Loucy (cell line): Measurements from ENCODE around the gene NOTO.

Source experiments
- EZH2phosphoT487 ChIP-seq: fragments of 200-600 bp; IDR thresholded peaks from 2 replicates; pipeline ENCODE4 v1.6.1; 2018; ENCODE audit warnings: antibody characterized with exemption, mild to moderate bottlenecking, moderate library complexity, borderline replicate concordance
- TF ChIP-seq, protein P1 (sequence below): fragments of 200-600 bp; sonication (generic); conservative IDR thresholded peaks from 2 replicates; pipeline ENCODE4 v1.5.1; 2014; ENCODE audit warnings: mild to moderate bottlenecking, antibody characterized with exemption, low read length

GRCh38 chr2:73205611-73206010 lies 3.2 kb downstream of the NOTO start:
- TF ChIP-seq, protein P1, sequence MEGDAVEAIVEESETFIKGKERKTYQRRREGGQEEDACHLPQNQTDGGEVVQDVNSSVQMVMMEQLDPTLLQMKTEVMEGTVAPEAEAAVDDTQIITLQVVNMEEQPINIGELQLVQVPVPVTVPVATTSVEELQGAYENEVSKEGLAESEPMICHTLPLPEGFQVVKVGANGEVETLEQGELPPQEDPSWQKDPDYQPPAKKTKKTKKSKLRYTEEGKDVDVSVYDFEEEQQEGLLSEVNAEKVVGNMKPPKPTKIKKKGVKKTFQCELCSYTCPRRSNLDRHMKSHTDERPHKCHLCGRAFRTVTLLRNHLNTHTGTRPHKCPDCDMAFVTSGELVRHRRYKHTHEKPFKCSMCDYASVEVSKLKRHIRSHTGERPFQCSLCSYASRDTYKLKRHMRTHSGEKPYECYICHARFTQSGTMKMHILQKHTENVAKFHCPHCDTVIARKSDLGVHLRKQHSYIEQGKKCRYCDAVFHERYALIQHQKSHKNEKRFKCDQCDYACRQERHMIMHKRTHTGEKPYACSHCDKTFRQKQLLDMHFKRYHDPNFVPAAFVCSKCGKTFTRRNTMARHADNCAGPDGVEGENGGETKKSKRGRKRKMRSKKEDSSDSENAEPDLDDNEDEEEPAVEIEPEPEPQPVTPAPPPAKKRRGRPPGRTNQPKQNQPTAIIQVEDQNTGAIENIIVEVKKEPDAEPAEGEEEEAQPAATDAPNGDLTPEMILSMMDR, result no peak
- TF ChIP-seq EZH2phosphoT487, result no peak
